C4-2B (cell line): ENCODE data around the gene GP9.
A peak's percentile ranks its signal among the peaks of the same experiment; 100 is the strongest.

ENCODE experiments used
- H3K27ac ChIP-seq: fragments of 450-650 bp; 2 replicates; pipeline ENCODE4 v1.5.1; 2017
- ZFX ChIP-seq: fragments of 450-650 bp; IDR thresholded peaks from 2 replicates; pipeline ENCODE4 v1.6.1; 2017
- TF ChIP-seq, protein P1 (sequence below): fragments of 450-650 bp; conservative IDR thresholded peaks from 2 replicates; pipeline ENCODE4 v1.5.1; 2017; ENCODE audit warnings: mild to moderate bottlenecking

The GP9 gene

DNA sequence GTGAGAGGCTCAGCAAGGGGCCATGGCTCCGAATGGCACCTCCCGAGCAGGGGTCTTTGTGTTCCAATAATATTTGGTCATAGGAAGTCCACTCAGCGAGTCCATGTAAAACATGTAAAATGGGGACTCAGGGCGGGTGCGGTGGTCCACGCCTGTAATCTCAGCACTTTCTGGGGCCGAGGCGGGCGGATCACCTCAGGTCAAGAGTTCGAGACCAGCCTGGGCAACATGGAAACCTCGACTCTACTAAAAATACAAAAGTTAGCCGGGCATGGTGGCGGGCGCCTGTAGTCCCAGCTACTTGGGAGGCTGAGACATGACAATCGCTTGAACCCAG is 33.1 kb upstream of the GP9 start:
- peak overlapping the region; percentile 24 for H3K27ac ChIP-seq
- no peak for TF ChIP-seq ZFX
- TF ChIP-seq, protein P1, sequence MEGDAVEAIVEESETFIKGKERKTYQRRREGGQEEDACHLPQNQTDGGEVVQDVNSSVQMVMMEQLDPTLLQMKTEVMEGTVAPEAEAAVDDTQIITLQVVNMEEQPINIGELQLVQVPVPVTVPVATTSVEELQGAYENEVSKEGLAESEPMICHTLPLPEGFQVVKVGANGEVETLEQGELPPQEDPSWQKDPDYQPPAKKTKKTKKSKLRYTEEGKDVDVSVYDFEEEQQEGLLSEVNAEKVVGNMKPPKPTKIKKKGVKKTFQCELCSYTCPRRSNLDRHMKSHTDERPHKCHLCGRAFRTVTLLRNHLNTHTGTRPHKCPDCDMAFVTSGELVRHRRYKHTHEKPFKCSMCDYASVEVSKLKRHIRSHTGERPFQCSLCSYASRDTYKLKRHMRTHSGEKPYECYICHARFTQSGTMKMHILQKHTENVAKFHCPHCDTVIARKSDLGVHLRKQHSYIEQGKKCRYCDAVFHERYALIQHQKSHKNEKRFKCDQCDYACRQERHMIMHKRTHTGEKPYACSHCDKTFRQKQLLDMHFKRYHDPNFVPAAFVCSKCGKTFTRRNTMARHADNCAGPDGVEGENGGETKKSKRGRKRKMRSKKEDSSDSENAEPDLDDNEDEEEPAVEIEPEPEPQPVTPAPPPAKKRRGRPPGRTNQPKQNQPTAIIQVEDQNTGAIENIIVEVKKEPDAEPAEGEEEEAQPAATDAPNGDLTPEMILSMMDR, result no peak

DNA sequence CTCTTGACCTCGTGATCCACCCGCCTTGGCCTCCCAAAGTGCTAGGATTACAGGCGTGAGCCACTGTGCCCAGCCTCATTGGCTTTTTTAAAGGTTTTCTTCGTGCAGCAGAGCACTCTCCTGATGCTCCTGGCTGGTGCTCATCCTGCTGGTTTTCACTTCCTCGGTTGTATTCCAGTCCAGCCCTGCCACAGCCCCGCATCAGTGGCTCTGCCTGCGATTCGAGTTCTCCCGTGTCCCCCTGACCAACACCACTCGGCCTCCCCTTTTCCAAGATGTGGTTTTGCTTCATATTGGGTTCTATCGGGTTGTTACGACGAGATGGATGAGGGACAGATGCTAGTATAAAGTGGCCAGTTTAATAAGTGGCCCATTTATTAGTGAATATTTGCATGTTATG is 31.7 kb upstream of the GP9 start:
- H3K27ac ChIP-seq, result no peak overlapping the region
- TF ChIP-seq, protein P1, result no peak
- no peak for TF ChIP-seq ZFX

DNA sequence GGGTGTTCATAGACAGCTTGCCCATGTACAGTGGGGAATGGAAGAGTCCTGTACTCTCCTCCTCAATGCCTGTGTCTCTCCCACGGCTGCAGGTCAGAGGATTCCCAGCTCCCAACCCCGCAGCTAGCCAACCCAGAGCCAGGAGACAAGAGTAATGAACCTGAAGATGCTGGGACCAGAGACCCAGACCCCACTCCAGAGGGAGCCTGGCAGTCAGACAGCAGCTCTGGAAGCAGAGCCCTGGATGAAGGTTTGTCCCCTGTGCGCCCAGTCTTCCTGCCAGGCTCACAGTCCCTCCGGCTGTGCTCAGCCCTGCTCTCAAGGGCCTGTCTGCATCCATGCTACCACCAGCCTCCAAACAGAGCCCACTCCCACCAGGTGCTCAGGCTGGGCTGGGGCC is 30.0 kb upstream of the GP9 start:
- no peak overlapping the region for H3K27ac ChIP-seq
- TF ChIP-seq ZFX, result no peak
- TF ChIP-seq, protein P1, result no peak

DNA sequence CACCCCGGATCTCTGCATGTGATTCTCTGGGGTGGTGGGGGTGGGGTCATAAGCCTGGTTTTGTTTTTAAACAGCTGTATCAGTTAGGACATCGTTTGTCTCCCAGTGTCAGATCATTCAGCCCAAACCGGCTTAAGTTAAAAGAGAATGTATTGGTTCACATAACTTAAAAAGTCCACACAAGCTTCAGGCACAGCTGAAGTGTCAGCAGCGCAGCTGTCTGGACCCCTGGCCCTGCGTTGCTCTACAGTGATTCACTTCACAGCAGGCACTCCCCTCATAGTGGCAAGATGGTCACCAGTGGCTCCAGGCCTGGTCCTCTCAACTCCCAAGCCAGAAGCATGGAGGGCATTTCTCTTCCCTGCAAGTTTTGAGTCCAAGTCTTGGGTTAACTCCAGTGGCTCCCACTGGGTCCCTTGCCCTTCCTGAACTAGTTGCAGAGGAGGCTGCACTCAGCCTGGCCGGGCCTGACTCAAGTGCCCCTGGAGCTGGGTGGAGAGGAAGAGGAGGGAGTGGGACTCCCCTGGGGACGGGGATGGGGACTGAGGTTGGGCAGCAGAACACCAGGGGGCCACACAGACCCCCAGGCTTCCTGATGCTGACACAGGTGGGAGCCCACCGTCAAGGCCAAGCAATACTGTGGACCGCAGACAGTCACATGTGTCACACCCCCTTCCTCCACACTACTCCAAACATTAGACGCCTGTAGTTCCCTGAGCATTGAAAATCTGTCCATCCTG is 28.9 kb upstream of the GP9 start:
- no peak for TF ChIP-seq ZFX
- TF ChIP-seq, protein P1, result no peak
- no peak overlapping the region for H3K27ac ChIP-seq

DNA sequence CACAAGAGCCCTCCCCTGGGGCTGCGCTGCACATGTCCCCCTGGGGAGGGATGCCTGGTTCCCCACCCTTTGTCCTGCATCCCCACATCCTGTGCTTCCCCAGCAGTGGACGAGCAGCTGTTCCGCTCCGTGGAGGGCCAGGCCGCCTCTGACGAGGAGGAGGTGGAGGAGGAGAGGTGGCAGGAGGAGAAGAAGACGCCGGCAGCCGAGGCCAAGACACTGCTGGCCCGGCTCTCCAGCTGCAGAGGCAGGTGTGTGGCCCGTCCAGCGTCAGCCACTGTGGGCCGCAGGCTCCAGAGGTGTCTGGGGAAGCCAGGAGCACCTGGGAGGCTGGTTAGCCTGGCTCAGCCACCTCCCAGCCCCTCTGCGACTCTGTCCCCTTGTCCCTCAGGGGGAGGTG is 27.9 kb upstream of the GP9 start:
- no peak overlapping the region for H3K27ac ChIP-seq

DNA sequence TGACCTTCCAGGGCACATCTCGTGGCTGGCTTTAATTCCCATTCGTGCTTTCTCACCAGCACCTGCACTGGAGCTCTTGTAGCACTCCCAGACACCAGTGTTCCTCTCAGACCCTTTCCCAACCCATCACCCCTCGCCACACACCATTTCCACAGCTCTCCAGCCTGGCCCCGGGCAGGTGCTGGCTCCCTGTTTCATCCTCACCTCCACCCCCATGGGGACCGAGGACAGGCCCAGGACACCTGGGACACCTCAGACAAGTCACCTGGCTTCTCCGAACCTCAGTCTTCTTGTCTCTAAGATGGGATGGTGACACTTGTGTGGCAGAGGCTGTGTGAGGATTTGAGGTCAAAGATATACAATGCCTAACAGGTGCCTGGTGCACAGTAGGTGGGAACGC is 27.4 kb upstream of the GP9 start:
- no peak overlapping the region for H3K27ac ChIP-seq
- TF ChIP-seq, protein P1, result no peak
- TF ChIP-seq ZFX, result no peak

More for the DNA sequence above, 27.9 kb upstream of the GP9 start:
- no peak for TF ChIP-seq ZFX
- TF ChIP-seq, protein P1, result no peak

DNA sequence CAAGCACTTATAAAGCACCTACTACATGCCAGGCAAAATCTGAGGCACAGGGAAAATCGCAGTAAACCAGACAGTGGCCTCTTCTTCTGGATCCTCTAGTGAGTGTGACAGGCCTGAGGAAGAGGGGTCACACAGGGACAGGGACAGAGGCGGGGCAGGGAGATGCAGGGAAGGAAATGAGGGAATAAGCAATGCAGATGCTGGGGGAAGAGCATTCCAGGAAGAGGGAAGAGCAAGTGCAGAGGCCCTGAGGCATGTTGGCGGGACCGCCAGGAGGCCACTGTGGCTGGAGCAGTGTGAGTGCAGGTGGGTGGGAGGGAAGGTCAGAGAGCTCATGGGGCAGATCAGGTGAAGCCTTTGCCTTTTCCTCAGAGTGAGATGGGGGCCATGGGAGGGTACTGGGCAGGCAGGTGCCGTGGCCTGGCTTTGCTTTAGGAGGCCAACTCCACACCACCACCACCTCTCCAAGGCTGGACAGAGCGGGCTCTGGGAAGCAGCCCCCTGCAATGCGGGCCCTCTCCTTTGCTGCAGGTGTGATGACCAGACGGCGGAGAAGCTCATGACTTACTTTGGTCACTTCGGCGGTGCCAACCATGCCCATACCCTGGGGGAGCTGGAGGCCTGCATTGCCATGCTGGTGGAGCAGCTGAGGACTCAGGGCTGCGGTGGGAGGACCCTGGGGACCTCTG is 26.8 kb upstream of the GP9 start:
- TF ChIP-seq ZFX, result no peak
- TF ChIP-seq, protein P1, result no peak
- no peak overlapping the region for H3K27ac ChIP-seq
